Esophagus (tissue), 2 donors: Measurements from ENCODE around the gene MDN1. TPM values are rescaled to one million over a fixed set of nuclear protein-coding genes. Genes with fewer than 3 reads are reported as not detected.
"Not testable (repeated sequence)": the region's sequence is repeated elsewhere in the genome, so short reads cannot be mapped to it uniquely, and the experiment has no call there.

Experiments
- H3K27ac ChIP-seq, 2 donors: one replicate each; pipeline ENCODE4 v1.5.1; 2013; ENCODE audit warnings: low read depth in 2 of 2, mild to moderate bottlenecking in 2 of 2, inconsistent platforms in 1 of 2, low read length in 1 of 2, moderate library complexity in 1 of 2
- H3K27me3 ChIP-seq, 2 donors: one replicate each; pipeline ENCODE4 v1.6.1; 2013; ENCODE audit warnings: low read length in 2 of 2, control low read depth in 1 of 2, mild to moderate bottlenecking in 1 of 2; ENCODE audit not compliant: insufficient read depth in 2 of 2, control insufficient read depth in 1 of 2
- H3K36me3 ChIP-seq, 2 donors: one replicate each; pipeline ENCODE4 v1.6.1; 2013; ENCODE audit warnings: low read length in 1 of 2; ENCODE audit not compliant: control insufficient read depth in 2 of 2, insufficient read depth in 2 of 2
- H3K4me1 ChIP-seq, 2 donors: one replicate each; pipeline ENCODE4 v1.6.1; 2013; ENCODE audit warnings: low read length in 1 of 2; ENCODE audit not compliant: control insufficient read depth in 2 of 2, insufficient read depth in 2 of 2
- H3K4me3 ChIP-seq, 2 donors: one replicate each; pipeline ENCODE4 v1.5.1; 2013; ENCODE audit warnings: low read length in 2 of 2, mild to moderate bottlenecking in 2 of 2, low read depth in 1 of 2, moderate library complexity in 1 of 2
- H3K9me3 ChIP-seq, 2 donors: one replicate each; pipeline ENCODE4 v1.6.1; 2013; ENCODE audit warnings: mild to moderate bottlenecking in 2 of 2, low read depth in 1 of 2, low read length in 1 of 2, moderate library complexity in 1 of 2; ENCODE audit not compliant: control insufficient read depth in 2 of 2, insufficient read depth in 1 of 2
- WGBS, 2 donors: extraction: QIAGEN DNeasy Blood & Tissue Kit; methylation state at CpG; one replicate each; pipeline ENCODE4 v1.1.7; 2013; 5-methylcytosine and 5-hydroxymethylcytosine counted together
- polyA plus RNA-seq, 2 donors: library from polyadenylated mRNA; stranded (reverse); fragments of 200-250 nt; gene quantifications; one replicate each; pipeline ENCODE4 v1.2.3, GENCODE V29; 2013
- donor health status: healthy with polysubstance abuse.
- donor health status: Bipolar disorder and iron deficiency.

Gene MDN1
- polyA plus RNA-seq, 2 donors = 10.1 to 23.9 TPM

- H3K4me3 ChIP-seq = peak overlapping the region; percentile 69 to 90
- H3K9me3 ChIP-seq = no peaks in the 10 kb centered on the region
- H3K36me3 ChIP-seq = no peaks in the 10 kb centered on the region
- H3K4me1 ChIP-seq = peaks cover 0 to 6% of the 10 kb centered on the region in 2 donors
- H3K27ac ChIP-seq = peak overlapping the region; percentile 76 to 91
- H3K27me3 ChIP-seq = no peaks in the 10 kb centered on the region
- 0% methylated on average over 14 of the region's 14 CpGs for WGBS, 2 donors
These were observed 638 bp downstream of the MDN1 start for GRCh38 chr6:89818977-89819335.

- H3K4me1 ChIP-seq = peaks cover 0 to 6% of the 10 kb centered on the region in 2 donors
- H3K27ac ChIP-seq = no peak overlapping the region
- H3K4me3 ChIP-seq = no peak overlapping the region
- H3K36me3 ChIP-seq = no peaks in the 10 kb centered on the region
- H3K27me3 ChIP-seq = no peaks in the 10 kb centered on the region
- 68 to 73% methylated on average over 3 of the region's 3 CpGs for WGBS, 2 donors
- no peaks in the 10 kb centered on the region for H3K9me3 ChIP-seq
These were observed 2.1 kb downstream of the MDN1 start for GRCh38 chr6:89817481-89817880.

GRCh38 chr6:89813422-89813821 is 6.2 kb downstream of the MDN1 start:
- not testable (repeated sequence) for H3K36me3 ChIP-seq, H3K27ac ChIP-seq, H3K4me3 ChIP-seq, H3K4me1 ChIP-seq, H3K9me3 ChIP-seq, H3K27me3 ChIP-seq
- WGBS, 2 donors = 93 to 95% methylated on average over 3 of the region's 3 CpGs

GRCh38 chr6:89807581-89807980 is 12.0 kb downstream of the MDN1 start:
- no peaks in the 10 kb centered on the region for H3K4me1 ChIP-seq
- no peak overlapping the region for H3K4me3 ChIP-seq
- WGBS, 2 donors = 94 to 97% methylated on average over 3 of the region's 3 CpGs
- no peak overlapping the region for H3K27ac ChIP-seq
- no peaks in the 10 kb centered on the region for H3K9me3 ChIP-seq
- no peaks in the 10 kb centered on the region for H3K27me3 ChIP-seq
- H3K36me3 ChIP-seq = peaks cover 0 to 2% of the 10 kb centered on the region in 2 donors

- H3K27ac ChIP-seq = no peak overlapping the region
- H3K4me3 ChIP-seq = no peak overlapping the region
- H3K9me3 ChIP-seq = no peaks in the 10 kb centered on the region
- peaks cover 0 to 2% of the 10 kb centered on the region in 2 donors for H3K36me3 ChIP-seq
- WGBS, 2 donors = 59 to 84% methylated on average over 6 of the region's 6 CpGs
- no peaks in the 10 kb centered on the region for H3K27me3 ChIP-seq
- H3K4me1 ChIP-seq = no peaks in the 10 kb centered on the region
These were observed 13.7 kb downstream of the MDN1 start for GRCh38 chr6:89805814-89806371.

GRCh38 chr6:89803271-89803670 is 16.3 kb downstream of the MDN1 start:
- Histone ChIP-seq H3K9me3 (no peaks in the 10 kb centered on the region), H3K36me3 (peaks cover 3 to 4% of the 10 kb centered on the region in 2 donors), H3K4me3 (no peak overlapping the region), H3K27me3 (no peaks in the 10 kb centered on the region), H3K4me1 (no peaks in the 10 kb centered on the region), H3K27ac (no peak overlapping the region)
- WGBS, 2 donors = 91 to 95% methylated on average over 10 of the region's 10 CpGs

GRCh38 chr6:89799756-89800155 is 19.8 kb downstream of the MDN1 start:
- 78 to 88% methylated on average over 2 of the region's 2 CpGs for WGBS, 2 donors
- H3K36me3 ChIP-seq = peaks cover 3 to 4% of the 10 kb centered on the region in 2 donors

GRCh38 chr6:89799096-89799495 is 20.5 kb downstream of the MDN1 start:
- no peak overlapping the region for H3K4me3 ChIP-seq
- no peaks in the 10 kb centered on the region for H3K9me3 ChIP-seq
- peaks cover 3 to 4% of the 10 kb centered on the region in 2 donors for H3K36me3 ChIP-seq
- no peaks in the 10 kb centered on the region for H3K27me3 ChIP-seq
- no peaks in the 10 kb centered on the region for H3K4me1 ChIP-seq
- H3K27ac ChIP-seq = no peak overlapping the region
- 90 to 95% methylated on average over 8 of the region's 8 CpGs for WGBS, 2 donors

More at GRCh38 chr6:89799756-89800155, 19.8 kb downstream of the MDN1 start:
- H3K4me3 ChIP-seq = no peak overlapping the region
- no peak overlapping the region for H3K27ac ChIP-seq
- H3K27me3 ChIP-seq = no peaks in the 10 kb centered on the region
- H3K9me3 ChIP-seq = no peaks in the 10 kb centered on the region
- H3K4me1 ChIP-seq = no peaks in the 10 kb centered on the region

GRCh38 chr6:89797317-89797716 is 22.3 kb downstream of the MDN1 start:
- Histone ChIP-seq H3K27me3 (no peaks in the 10 kb centered on the region), H3K4me1 (peaks cover 0 to 2% of the 10 kb centered on the region in 2 donors), H3K4me3 (no peak overlapping the region), H3K27ac (no peak overlapping the region), H3K36me3 (peaks cover 5 to 10% of the 10 kb centered on the region in 2 donors), H3K9me3 (no peaks in the 10 kb centered on the region)
- WGBS, 2 donors = 91 to 92% methylated on average over 7 of the region's 7 CpGs

- Histone ChIP-seq H3K27ac (no peak overlapping the region), H3K9me3 (no peaks in the 10 kb centered on the region), H3K27me3 (no peaks in the 10 kb centered on the region), H3K4me3 (no peak overlapping the region), H3K36me3 (peaks cover 5 to 7% of the 10 kb centered on the region in 2 donors), H3K4me1 (peaks cover 0 to 2% of the 10 kb centered on the region in 2 donors)
- WGBS, 2 donors = 83 to 87% methylated on average over 6 of the region's 6 CpGs
These were observed 25.3 kb downstream of the MDN1 start for GRCh38 chr6:89794324-89794723.
